ENCODE data around the gene NPY.

Gene NPY

DNA sequence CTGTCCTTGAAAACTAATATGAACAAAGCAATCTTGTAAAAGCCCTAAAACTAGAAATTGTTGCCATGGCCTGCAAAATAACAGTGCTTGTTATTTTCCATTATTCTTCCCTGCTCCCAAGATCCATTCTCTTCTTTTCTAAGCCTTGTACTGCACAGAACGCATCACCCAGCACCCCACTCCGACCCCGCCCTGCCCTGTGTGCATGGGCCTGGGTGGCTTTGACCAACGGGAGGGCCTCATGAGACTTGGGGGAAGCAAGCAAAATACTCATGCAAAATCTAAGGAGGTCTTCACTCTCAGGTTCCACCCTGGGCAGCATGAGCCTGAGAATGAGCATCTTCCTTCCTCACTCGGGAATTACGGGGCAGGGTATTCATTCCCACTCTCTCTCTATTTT, 32.4 kb downstream of the NPY start:
- no peak for DNase-seq

DNA sequence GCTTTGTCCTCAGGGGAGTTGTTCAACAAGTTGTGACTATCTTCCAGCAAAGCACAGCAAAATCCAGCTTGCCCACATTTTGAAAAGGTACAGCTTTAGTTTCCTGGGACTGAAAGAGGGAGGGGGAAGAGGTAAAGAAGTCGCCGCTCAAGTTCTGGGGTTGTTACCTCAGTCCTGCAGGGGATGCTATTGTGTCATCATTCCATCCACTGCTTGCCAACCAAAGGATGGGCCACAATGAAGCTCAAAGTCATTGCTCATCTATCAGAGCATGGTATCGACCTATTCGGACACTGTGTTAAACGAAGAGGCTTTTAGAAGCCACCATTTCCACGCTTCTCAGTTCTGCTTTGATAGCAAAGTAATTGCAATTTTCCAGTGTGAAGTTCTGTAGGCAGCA, 34.3 kb downstream of the NPY start:
- no peak for DNase-seq

DNA sequence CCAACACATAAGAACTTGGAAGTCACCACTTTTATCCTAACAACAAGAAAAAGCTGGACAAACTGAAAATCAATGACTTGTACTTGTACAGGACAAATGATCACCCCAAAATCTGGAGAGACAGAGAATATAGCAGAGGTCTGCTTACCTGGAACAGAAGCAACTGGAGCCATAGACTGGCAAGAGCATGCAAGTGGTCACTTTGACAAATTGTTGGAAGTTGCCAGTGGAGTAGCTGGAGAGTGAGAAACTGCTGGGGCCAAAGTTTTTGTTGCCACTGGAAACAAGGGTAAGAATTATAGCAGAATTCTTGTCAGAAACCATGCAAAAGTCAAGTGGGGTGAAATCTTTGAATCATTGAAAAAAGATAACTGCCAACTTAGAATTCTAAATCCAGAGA, 35.2 kb downstream of the NPY start:
- no peak for DNase-seq

DNA sequence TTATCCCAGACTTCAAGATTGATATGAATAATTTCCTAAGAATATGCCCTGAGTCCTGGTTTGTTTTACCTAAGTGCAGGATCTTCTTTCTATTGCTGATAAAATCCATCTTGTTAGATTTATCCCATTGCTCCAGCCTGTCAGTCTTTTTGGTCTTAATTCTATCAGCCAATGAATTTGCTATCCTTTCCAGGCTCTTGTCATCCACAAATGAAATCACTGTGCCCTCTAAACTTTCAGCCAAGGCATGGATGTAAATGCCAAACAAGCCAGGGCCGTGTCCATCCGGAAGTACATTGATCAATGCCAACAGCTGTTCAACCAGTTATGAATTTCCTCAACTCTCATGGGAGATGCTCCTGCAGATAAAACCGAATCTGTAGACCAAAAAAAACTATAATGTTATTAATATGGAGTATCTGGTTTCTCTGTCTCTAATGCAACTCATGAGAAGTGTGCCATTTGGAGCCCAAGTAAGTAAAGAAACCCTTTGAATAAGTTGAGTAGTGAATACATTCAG, 40.0 kb downstream of the NPY start:
- DNase-seq: no peak

DNA sequence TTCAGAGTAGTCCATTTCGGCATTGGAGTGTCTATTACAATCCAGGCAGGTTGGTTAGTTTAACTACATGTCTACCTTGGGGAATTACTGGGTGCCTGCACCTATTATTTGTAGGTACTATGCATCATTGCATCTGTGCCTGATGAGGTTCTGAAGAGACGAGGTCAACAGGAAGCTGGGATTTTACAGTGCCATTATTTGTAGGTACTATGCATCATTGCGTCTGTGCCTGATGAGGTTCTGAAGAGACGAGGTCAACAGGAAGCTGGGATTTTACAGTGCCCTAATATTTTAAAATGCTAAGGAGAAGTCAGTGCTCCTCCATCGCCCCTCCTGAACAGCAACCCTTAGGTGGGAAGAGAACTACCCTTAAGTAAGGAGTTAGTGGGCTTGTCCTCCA, 41.7 kb downstream of the NPY start:
- no peak for DNase-seq

DNA sequence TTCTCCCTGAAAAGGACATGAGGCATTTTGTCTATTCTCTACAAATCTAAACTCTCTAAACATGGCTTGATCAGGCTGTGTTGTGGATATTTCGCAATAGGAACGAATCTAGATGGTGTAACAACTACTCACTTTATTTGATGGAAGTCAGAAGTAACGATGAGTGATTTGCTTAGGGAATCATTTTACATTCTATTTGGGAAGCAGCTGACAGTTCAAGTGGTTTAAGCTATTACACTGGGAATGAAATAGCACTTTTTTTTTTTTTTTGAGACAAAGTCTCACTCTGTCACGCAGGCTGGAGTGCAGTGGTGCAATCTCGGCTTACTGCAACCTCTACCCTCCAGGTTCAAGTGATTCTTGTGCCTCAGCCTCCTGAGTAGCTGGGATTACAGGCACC, 44.1 kb downstream of the NPY start:
- no peak for DNase-seq

DNA sequence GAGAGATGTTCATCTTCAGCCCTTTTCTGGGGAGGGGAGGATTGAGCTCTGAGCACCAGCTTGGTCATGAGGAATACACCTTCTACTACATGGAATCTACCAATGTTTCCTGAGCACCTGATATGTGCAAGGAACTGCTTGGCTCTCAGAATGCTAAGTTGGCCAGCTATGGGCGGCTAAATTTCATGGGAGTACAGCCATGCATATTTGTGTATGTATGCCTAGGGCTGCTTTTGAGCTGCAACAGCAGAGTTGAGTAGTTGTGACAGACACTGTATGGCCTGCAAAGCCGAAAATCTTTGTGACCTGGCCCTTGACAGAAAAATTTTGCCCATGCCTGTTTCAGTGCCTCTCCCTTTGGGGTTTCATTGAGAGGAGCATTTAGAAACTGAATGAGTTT, 44.9 kb downstream of the NPY start:
- no peak for DNase-seq

DNA sequence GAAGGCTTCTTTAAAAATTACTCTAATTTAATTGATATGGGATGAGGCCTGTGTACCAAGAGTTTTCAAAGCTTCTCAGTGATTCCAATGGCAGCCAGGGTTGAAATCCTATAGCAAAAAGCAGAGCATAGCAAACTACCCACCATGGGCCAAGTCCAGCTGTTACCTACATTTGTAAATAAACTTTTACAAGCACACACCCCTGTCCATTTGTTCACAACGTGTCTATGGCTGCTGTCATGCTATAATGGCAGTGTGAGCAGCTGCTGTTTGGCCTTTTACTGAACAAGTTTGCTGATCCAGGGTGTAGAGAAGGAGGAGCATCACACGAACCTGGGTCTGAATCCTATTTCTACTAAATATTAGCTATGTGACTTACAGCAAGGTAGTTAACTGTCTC, 50.0 kb downstream of the NPY start:
- no peak for DNase-seq

DNA sequence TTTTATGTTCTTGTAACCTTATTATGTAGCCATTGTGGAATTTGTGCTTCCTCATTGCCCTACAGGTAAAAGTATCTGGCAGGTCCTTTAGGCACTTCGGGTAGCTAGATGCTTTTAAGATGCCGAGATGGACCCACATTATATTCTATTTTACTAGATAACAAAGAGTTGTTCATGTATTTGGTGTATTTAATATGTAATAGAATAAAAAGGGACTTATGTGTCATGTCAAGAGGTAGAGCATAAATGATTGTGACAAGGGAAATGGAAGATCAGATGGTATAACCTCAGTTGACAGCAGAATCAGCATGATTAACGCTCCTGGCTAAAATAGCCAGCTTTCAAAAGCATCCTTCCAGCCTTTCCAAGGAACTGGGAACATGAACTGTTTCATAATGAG, 50.6 kb downstream of the NPY start:
- no peak for DNase-seq

DNA sequence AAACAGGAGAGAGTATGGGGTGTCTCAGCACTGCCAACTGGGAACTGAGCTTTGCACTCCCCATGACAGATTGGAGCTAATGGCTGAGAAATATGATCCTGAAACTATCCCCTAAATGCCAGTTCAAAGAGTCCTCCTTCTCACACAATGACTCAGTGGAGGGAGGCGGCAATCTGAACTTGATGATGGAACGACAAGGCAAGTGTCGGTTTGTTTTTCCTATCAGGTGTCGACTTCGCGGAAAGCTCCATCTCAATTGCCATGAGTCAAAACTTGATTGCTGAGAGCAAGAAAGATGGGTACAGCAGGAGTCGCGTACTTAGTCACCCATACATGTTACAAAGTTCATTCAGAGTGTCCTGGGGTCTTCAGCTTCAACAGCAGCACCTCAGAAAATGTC, 52.5 kb downstream of the NPY start:
- DNase-seq: no peak

DNA sequence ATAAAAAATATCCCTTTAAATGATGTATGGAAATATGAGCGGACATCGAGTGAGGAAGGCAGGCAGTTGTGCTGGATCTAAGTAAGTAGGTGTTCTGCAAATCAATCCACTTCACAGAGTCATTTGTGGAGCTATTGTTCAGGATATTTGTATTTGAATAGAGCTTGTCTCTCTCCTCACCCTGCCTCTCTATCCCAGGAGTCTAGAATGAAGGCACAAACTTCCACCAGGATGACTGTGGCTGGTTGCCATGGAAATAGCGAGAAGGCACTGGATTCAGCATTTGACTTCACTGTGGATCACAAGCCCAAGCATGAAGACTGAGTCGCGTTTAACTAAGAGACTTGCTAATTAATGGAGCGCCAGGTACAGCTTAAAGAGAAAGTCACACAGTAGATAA, 53.2 kb downstream of the NPY start:
- no peak for DNase-seq

DNA sequence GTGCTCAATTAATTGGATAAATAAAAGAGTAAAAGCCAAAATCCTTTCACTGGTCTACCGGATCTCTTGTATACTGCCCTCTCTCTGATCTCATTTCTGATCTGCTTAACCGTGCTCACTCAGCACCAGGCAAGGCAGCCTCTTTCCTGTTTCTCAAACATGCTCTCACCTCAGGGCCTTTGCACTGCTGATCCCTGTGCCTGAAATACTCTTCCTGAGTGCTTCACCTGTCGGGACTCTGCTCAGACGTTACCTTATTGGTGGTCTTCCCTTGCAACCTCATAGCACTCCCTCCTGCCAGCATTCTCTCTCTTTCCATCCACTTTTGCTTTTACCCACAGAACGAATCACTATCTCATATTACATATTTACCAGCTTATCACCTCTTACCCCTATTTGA, 55.6 kb downstream of the NPY start:
- DNase-seq: no peak

DNA sequence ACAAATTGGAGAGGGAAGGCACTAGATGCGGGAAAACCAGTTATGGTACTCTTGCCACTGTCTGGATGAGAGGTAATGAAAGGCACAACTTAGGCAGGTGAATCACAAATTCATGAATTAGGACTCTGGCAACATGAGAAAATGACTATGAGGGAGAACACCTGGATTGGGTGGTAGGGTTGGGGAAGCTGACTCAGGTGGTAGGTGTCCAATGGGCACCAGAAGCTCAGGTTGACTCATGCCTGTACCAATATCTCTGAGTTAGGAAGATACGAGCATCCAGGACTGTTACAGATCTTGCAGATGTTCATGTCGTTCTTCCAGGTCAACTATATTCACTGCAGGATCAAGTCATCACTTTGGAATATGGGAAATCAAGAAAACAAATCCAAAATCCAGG, 56.7 kb downstream of the NPY start:
- no peak for DNase-seq

Data from activated naive CD4-positive, alpha-beta T cell (primary cell).